GM19351 (cell line): ENCODE data around the gene PLPPR3.

Experiments
- ATAC-seq: cut with Tn5 transposase; IDR thresholded peaks from one replicate; pipeline ENCODE4 v1.9.1; 2021; ENCODE audit warnings: mild to moderate bottlenecking, moderate library complexity; ENCODE audit not compliant: unreplicated experiment

PLPPR3 gene

GRCh38 chr19:821825-822503 lies at the start of gene PLPPR3:
TSS of gene PLPPR3 (minus strand) at chr19:821955. CDS start at chr19:821559, 396 bp downstream.
- no peak for ATAC-seq

- ATAC-seq = no peak
These were observed 49.2 kb upstream of the PLPPR3 start for GRCh38 chr19:870963-871401.

GRCh38 chr19:870314-870713 lies 48.6 kb upstream of the PLPPR3 start:
- ATAC-seq = no peak

GRCh38 chr19:869245-870177 lies 47.8 kb upstream of the PLPPR3 start:
- no peak for ATAC-seq

- no peak for ATAC-seq
These were observed 46.9 kb upstream of the PLPPR3 start for GRCh38 chr19:868458-869244.

GRCh38 chr19:867855-868457 lies 46.2 kb upstream of the PLPPR3 start:
- ATAC-seq = no peak

- ATAC-seq = no peak
These were observed 45.6 kb upstream of the PLPPR3 start for GRCh38 chr19:867301-867793.

- no peak for ATAC-seq
These were observed 45.1 kb upstream of the PLPPR3 start for GRCh38 chr19:866769-867300.

- ATAC-seq = no peak
These were observed 41.5 kb upstream of the PLPPR3 start for GRCh38 chr19:863315-863620.

GRCh38 chr19:862581-863314 lies 41.0 kb upstream of the PLPPR3 start:
- no peak for ATAC-seq

- ATAC-seq = no peak
These were observed 40.2 kb upstream of the PLPPR3 start for GRCh38 chr19:861756-862580.

- no peak for ATAC-seq
These were observed 39.5 kb upstream of the PLPPR3 start for GRCh38 chr19:861141-861755.

GRCh38 chr19:858868-859843 lies 37.4 kb upstream of the PLPPR3 start, which contains the start of gene CFD:
TSS of gene CFD (plus strand) at chr19:859664. CDS start at chr19:859690, 26 bp downstream.
- no peak for ATAC-seq

GRCh38 chr19:858284-858683 lies 36.5 kb upstream of the PLPPR3 start:
- no peak for ATAC-seq

- no peak for ATAC-seq
These were observed 33.9 kb upstream of the PLPPR3 start for GRCh38 chr19:855566-856120.

GRCh38 chr19:855142-855541 lies 33.4 kb upstream of the PLPPR3 start:
- ATAC-seq = no peak

- ATAC-seq = no peak
These were observed 32.8 kb upstream of the PLPPR3 start for GRCh38 chr19:854549-854948.
